ENCODE data around the gene CASZ1. TPM values are rescaled to one million over a fixed set of nuclear protein-coding genes. Genes with fewer than 3 reads are reported as not detected.

The CASZ1 gene
- total and polyA plus RNA-seq, 2 experiments from 2014 or later, result 6.2 to 6.7 TPM

GRCh38 chr1:10717296-10718082, 79.0 kb downstream of the CASZ1 start:
- Histone ChIP-seq H3F3A (replicated peaks; ENCODE audit: low read depth) (0 out of 2 replicates have a peak, but pooled peaks cover 5% of the 10 kb centered on the region), H2AFZ (no peak overlapping the region), H3K4me1 (ENCODE audit: insufficient read depth) (peaks cover 20% of the 10 kb centered on the region; the same call in 1 of the 2 replicates), H3K4me2 (no peak overlapping the region), H3K79me2 (replicated peaks; ENCODE audit: insufficient read depth) (no peaks in the 10 kb centered on the region), H3K9me2 (ENCODE audit: insufficient read depth) (no peaks in the 10 kb centered on the region), H4K20me1 (replicated peaks; ENCODE audit: insufficient read depth) (no peaks in the 10 kb centered on the region; the same call in 1 of the 2 replicates), H3K27ac (ENCODE audit: low read depth) (no peak overlapping the region), H3K36me3 (ENCODE audit: insufficient read depth) (no peaks in the 10 kb centered on the region), H3K27me3 (ENCODE audit: insufficient read depth) (no peaks in the 10 kb centered on the region), H3K4me3 (no peak overlapping the region)
- Mint-ChIP-seq H3K36me3 (ENCODE audit: low read depth) (no peaks in the 10 kb centered on the region), H3K27ac (no peak overlapping the region), H3K9me3 (no peaks in the 10 kb centered on the region), H3K27me3 (ENCODE audit: insufficient read depth, low read depth, poor library complexity) (peaks cover 1% of the 10 kb centered on the region), H3K4me1 (peaks cover 48% of the 10 kb centered on the region), H3K4me3 (no peak overlapping the region)
- DNase-seq (ENCODE audit: low spot score) (no peak), ATAC-seq (no peak)
- no peak for TF ChIP-seq CREB1 (CRISPR knock-in tag; IDR thresholded peaks at IDR 0.05; ENCODE audit: low read depth)
- no peak for TF ChIP-seq REST (IDR thresholded peaks at IDR 0.05; ENCODE audit: unreplicated experiment)
- TF ChIP-seq EZH2 (IDR thresholded peaks at IDR 0.05; ENCODE audit: low read depth, unreplicated experiment), result no peak
- no peak for TF ChIP-seq EZH2phosphoT487 (IDR thresholded peaks at IDR 0.05; ENCODE audit: unreplicated experiment)
- no peak for TF ChIP-seq POLR2AphosphoS5 (IDR thresholded peaks at IDR 0.05; ENCODE audit: low read depth)
- TF ChIP-seq STAT1 (IDR thresholded peaks at IDR 0.05; ENCODE audit: unreplicated experiment), result no peak

GRCh38 chr1:10716840-10717239, 79.6 kb downstream of the CASZ1 start:
- Mint-ChIP-seq H3K4me3 (no peak overlapping the region), H3K9me3 (no peaks in the 10 kb centered on the region), H3K4me1 (peaks cover 46% of the 10 kb centered on the region), H3K27me3 (ENCODE audit: insufficient read depth, low read depth, poor library complexity) (peaks cover 4% of the 10 kb centered on the region), H3K27ac (no peak overlapping the region), H3K36me3 (ENCODE audit: low read depth) (no peaks in the 10 kb centered on the region)
- ATAC-seq (peak; percentile 22), DNase-seq (ENCODE audit: low spot score) (no peak)
- Histone ChIP-seq H3K36me3 (ENCODE audit: insufficient read depth) (no peaks in the 10 kb centered on the region), H3K9me2 (ENCODE audit: insufficient read depth) (no peaks in the 10 kb centered on the region), H3K27me3 (ENCODE audit: insufficient read depth) (no peaks in the 10 kb centered on the region), H3K4me2 (no peak overlapping the region), H3K4me3 (no peak overlapping the region), H3K79me2 (replicated peaks; ENCODE audit: insufficient read depth) (no peaks in the 10 kb centered on the region), H3K4me1 (ENCODE audit: insufficient read depth) (peaks cover 19% of the 10 kb centered on the region; the same call in 1 of the 2 replicates), H3F3A (replicated peaks; ENCODE audit: low read depth) (0 out of 2 replicates have a peak, but pooled peaks cover under 1% of the 10 kb centered on the region), H3K27ac (ENCODE audit: low read depth) (no peak overlapping the region), H4K20me1 (replicated peaks; ENCODE audit: insufficient read depth) (no peaks in the 10 kb centered on the region; the same call in 1 of the 2 replicates), H2AFZ (no peak overlapping the region)
- TF ChIP-seq STAT1 (IDR thresholded peaks at IDR 0.05; ENCODE audit: unreplicated experiment), result no peak
- TF ChIP-seq, protein P1, sequence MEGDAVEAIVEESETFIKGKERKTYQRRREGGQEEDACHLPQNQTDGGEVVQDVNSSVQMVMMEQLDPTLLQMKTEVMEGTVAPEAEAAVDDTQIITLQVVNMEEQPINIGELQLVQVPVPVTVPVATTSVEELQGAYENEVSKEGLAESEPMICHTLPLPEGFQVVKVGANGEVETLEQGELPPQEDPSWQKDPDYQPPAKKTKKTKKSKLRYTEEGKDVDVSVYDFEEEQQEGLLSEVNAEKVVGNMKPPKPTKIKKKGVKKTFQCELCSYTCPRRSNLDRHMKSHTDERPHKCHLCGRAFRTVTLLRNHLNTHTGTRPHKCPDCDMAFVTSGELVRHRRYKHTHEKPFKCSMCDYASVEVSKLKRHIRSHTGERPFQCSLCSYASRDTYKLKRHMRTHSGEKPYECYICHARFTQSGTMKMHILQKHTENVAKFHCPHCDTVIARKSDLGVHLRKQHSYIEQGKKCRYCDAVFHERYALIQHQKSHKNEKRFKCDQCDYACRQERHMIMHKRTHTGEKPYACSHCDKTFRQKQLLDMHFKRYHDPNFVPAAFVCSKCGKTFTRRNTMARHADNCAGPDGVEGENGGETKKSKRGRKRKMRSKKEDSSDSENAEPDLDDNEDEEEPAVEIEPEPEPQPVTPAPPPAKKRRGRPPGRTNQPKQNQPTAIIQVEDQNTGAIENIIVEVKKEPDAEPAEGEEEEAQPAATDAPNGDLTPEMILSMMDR (conservative IDR thresholded peaks at IDR 0.05; ENCODE audit: low read depth in 2 of 2), result no peak
- no peak for TF ChIP-seq NANOG (IDR thresholded peaks at IDR 0.05; ENCODE audit: borderline replicate concordance)
- TF ChIP-seq, protein P2, sequence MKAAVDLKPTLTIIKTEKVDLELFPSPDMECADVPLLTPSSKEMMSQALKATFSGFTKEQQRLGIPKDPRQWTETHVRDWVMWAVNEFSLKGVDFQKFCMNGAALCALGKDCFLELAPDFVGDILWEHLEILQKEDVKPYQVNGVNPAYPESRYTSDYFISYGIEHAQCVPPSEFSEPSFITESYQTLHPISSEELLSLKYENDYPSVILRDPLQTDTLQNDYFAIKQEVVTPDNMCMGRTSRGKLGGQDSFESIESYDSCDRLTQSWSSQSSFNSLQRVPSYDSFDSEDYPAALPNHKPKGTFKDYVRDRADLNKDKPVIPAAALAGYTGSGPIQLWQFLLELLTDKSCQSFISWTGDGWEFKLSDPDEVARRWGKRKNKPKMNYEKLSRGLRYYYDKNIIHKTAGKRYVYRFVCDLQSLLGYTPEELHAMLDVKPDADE (IDR thresholded peaks at IDR 0.05), result no peak
- TF ChIP-seq EZH2 (IDR thresholded peaks at IDR 0.05; ENCODE audit: low read depth, unreplicated experiment), result no peak
- no peak for TF ChIP-seq REST (IDR thresholded peaks at IDR 0.05; ENCODE audit: unreplicated experiment)
- TF ChIP-seq EZH2phosphoT487 (IDR thresholded peaks at IDR 0.05; ENCODE audit: unreplicated experiment), result no peak
- TF ChIP-seq ZNF331 (CRISPR knock-in tag; IDR thresholded peaks at IDR 0.05; ENCODE audit: low read depth), result no peak
- TF ChIP-seq CREB1 (CRISPR knock-in tag; IDR thresholded peaks at IDR 0.05; ENCODE audit: low read depth), result no peak
- TF ChIP-seq POLR2AphosphoS5 (IDR thresholded peaks at IDR 0.05; ENCODE audit: low read depth), result no peak
